ENCODE data around the gene GCLC.

GRCh38 chr6:53495506-53496499 is 49.1 kb downstream of the GCLC start:
- TF ChIP-seq CTCF (conservative IDR thresholded peaks at IDR 0.05; ENCODE audit: low read depth, low read length) (no peak), EZH2 (IDR thresholded peaks at IDR 0.05; ENCODE audit: borderline replicate concordance, low read depth, low read length, poor library complexity, severe bottlenecking) (no peak)

Measured in A673 (cell line).